ENCODE results near the gene CCHCR1. TPM values are rescaled to one million over a fixed set of nuclear protein-coding genes. Genes with fewer than 3 reads are reported as not detected.

The CCHCR1 gene
- total and polyA plus RNA-seq, 9 of the 15 experiments (the other 6 are each of a cell fraction or from before 2014, with no cell fraction given), result 1.2 to 47.3 (median 32.0) TPM

DNA sequence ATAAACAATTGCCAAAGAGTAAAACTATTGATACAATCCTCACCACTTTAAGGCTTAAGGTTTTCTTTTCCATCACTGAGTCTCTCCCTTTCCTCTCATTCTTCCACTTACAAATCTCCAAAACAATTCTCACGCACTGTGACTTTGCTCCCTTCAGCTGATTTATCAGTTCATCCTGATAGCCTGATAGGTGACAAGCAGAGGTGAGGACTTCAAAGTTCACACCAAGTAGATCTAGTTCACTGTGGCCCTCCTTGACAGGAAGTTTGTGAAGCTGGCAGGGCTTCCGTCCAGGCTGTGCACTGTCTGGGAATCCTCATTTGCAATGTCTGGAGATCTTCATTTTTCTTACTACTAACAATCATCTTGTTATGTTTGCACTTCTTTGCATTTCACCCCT lies 48.0 kb upstream of the CCHCR1 start (continued):
- TF ChIP-seq, protein P1, sequence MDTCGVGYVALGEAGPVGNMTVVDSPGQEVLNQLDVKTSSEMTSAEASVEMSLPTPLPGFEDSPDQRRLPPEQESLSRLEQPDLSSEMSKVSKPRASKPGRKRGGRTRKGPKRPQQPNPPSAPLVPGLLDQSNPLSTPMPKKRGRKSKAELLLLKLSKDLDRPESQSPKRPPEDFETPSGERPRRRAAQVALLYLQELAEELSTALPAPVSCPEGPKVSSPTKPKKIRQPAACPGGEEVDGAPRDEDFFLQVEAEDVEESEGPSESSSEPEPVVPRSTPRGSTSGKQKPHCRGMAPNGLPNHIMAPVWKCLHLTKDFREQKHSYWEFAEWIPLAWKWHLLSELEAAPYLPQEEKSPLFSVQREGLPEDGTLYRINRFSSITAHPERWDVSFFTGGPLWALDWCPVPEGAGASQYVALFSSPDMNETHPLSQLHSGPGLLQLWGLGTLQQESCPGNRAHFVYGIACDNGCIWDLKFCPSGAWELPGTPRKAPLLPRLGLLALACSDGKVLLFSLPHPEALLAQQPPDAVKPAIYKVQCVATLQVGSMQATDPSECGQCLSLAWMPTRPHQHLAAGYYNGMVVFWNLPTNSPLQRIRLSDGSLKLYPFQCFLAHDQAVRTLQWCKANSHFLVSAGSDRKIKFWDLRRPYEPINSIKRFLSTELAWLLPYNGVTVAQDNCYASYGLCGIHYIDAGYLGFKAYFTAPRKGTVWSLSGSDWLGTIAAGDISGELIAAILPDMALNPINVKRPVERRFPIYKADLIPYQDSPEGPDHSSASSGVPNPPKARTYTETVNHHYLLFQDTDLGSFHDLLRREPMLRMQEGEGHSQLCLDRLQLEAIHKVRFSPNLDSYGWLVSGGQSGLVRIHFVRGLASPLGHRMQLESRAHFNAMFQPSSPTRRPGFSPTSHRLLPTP (IDR thresholded peaks at IDR 0.05; ENCODE audit: borderline replicate concordance, extremely low read depth, insufficient read length), result no peak
- TF ChIP-seq CC2D1A (IDR thresholded peaks at IDR 0.05), result no peak

DNA sequence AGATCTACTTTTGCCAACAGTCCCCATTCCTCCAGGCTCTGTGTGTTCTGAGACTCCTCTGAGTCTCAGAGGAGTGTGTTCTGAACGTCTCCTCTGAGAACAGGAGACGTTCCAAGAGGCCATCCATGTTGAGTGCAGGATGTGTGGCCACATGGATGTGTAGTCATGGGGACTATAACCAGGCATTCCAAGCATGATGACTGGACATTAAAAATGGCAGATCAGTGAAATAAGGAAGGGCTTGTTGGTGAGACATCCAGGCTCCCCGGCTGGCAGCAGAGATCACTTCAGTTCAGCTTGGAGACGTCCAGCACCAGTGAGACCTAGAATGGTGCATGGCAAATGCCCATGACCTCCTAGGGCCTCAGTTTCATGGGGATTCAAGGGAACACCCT lies 47.1 kb upstream of the CCHCR1 start:
- no TSS peak for BruUV-seq (replicated peaks)
- no peak for DNase-seq (ENCODE audit: extremely low read depth in 1 of 4, low spot score in 3 of 4)

More for the DNA sequence above, 47.1 kb upstream of the CCHCR1 start:
- Histone ChIP-seq H3K9me1 (ENCODE audit: control insufficient read depth, insufficient read depth, low read length) (no peaks in the 10 kb centered on the region), H3K9me3 (replicated peaks; ENCODE audit: control insufficient read depth, insufficient read depth, low read depth, low read length) (no peaks in the 10 kb centered on the region), H3K27me3 (ENCODE audit: control insufficient read depth in 2 of 2, insufficient read depth in 2 of 2, low read length in 2 of 2) (no peaks in the 10 kb centered on the region; a peak in 2 of 5 replicates), H3K9ac (ENCODE audit: insufficient read depth in 1 of 2, low read depth in 2 of 2, low read length in 2 of 2) (no peak overlapping the region), H3K4me2 (ENCODE audit: insufficient read depth, low read length) (no peak overlapping the region), H3K27ac (ENCODE audit: extremely low read depth, low read depth, low read length) (no peak overlapping the region), H3K4me1 (replicated peaks in 1 of 2; ENCODE audit: control insufficient read depth in 2 of 2, insufficient read depth in 2 of 2, low read length in 2 of 2) (peaks cover 8 to 18% of the 10 kb centered on the region in 2 experiments; a peak in 4 of 5 replicates), H4K20me1 (replicated peaks; ENCODE audit: control insufficient read depth, insufficient read depth, low read length) (no peaks in the 10 kb centered on the region), H3K4me3 (no peak overlapping the region), H2AFZ (ENCODE audit: low read depth, low read length) (no peak overlapping the region), H3K79me2 (ENCODE audit: control insufficient read depth, insufficient read depth, low read length) (peaks cover 7% of the 10 kb centered on the region; the same call in 2 of the 3 replicates), H3K36me3 (ENCODE audit: control insufficient read depth, insufficient read depth, low read length) (peaks cover 4% of the 10 kb centered on the region; the same call in 1 of the 3 replicates)
- WGBS (ENCODE audit: insufficient coverage, low coverage, missing lambda C conversion rate), result 64% methylated on average over 4 of the region's 4 CpGs
- CTCF ChIA-PET (ENCODE audit: low intra/inter-chr PET ratio), result no interaction called here
- ATAC-seq (peak; percentile 3; the same call in 1 of the 3 replicates), FAIRE-seq (no peak)
- in situ Hi-C loops (cut with MboI), result no loop called here
- POLR2A ChIA-PET, result interaction anchor here (0.9 kb wide), 1 partner anchor 68 kb away, joined by 3 read pairs; no protein-coding TSS in a partner anchor
- TF ChIP-seq PRMT5 (CRISPR knock-in tag; IDR thresholded peaks at IDR 0.05) (0 out of 2 replicates have a peak, but pooled peaks have one; percentile 38), SRSF3 (IDR thresholded peaks at IDR 0.05; ENCODE audit: insufficient read depth, low read length) (no peak), ZNF436 (CRISPR knock-in tag; IDR thresholded peaks at IDR 0.05) (no peak), RFX1 (IDR thresholded peaks at IDR 0.05) (peak; percentile 35; the same call in 1 of the 2 replicates), ASH1L (IDR thresholded peaks at IDR 0.05; ENCODE audit: borderline replicate concordance, low read depth, partially characterized antibody) (no peak), ZNF316 (IDR thresholded peaks at IDR 0.05) (0 out of 2 replicates have a peak, but pooled peaks have one; percentile 14), POLR2A (conservative IDR thresholded peaks at IDR 0.05) (0 out of 2 replicates have a peak, but pooled peaks have one; percentile 25), MAFG (tag; conservative IDR thresholded peaks at IDR 0.05) (peak; percentile 46; the same call in 1 of the 2 replicates), POLR2B (IDR thresholded peaks at IDR 0.05; ENCODE audit: low read depth, partially characterized antibody) (no peak), SOX6 (IDR thresholded peaks at IDR 0.05) (no peak)
- TF ChIP-seq, protein P2, sequence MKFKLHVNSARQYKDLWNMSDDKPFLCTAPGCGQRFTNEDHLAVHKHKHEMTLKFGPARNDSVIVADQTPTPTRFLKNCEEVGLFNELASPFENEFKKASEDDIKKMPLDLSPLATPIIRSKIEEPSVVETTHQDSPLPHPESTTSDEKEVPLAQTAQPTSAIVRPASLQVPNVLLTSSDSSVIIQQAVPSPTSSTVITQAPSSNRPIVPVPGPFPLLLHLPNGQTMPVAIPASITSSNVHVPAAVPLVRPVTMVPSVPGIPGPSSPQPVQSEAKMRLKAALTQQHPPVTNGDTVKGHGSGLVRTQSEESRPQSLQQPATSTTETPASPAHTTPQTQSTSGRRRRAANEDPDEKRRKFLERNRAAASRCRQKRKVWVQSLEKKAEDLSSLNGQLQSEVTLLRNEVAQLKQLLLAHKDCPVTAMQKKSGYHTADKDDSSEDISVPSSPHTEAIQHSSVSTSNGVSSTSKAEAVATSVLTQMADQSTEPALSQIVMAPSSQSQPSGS (CRISPR knock-in tag; IDR thresholded peaks at IDR 0.05), result no peak
- TF ChIP-seq, protein P1 (IDR thresholded peaks at IDR 0.05; ENCODE audit: borderline replicate concordance, extremely low read depth, insufficient read length), result no peak
- intact Hi-C loops (cut with micrococcal nuclease), result loop anchor here (10.0 kb wide), 1 partner anchor 50 kb away; no protein-coding TSS in a partner anchor
